Activated CD8-positive, alpha-beta T cell treated with anti-CD3 and anti-CD28 coated beads for 36 hours (primary cell): Measurements from ENCODE around the gene IFIT3. TPM values are rescaled to one million over a fixed set of nuclear protein-coding genes. Genes with fewer than 3 reads are reported as not detected.
A peak's percentile ranks its signal among the peaks of the same experiment; 100 is the strongest.
"Not testable (repeated sequence)": the region's sequence is repeated elsewhere in the genome, so short reads cannot be mapped to it uniquely, and the experiment has no call there.

Experiments
- ATAC-seq: fragments of 200-7000 bp; cut with Tn5 transposase; one replicate; pipeline ENCODE4 v1.10.0; 2021; ENCODE audit warnings: mild to moderate bottlenecking, moderate library complexity
- CTCF ChIA-PET: fragments of 350-600 bp; sonication (Branson Sonifier 250); formaldehyde crosslinking; loops from one replicate; lab custom pipeline; 2021; ENCODE audit warnings: antibody characterized with exemption; lab: Charles Lee
- POLR2A ChIA-PET: fragments of 350-600 bp; sonication (Branson Sonifier 250); formaldehyde crosslinking; loops from one replicate; lab custom pipeline; 2021; ENCODE audit warnings: antibody characterized with exemption; lab: Charles Lee
- DNase-seq: peaks from one replicate; pipeline ENCODE4 v3.0.0-alpha.2; 2020
- H3K27ac Mint-ChIP-seq: one replicate; pipeline ENCODE4 v1.8.0; 2021; ENCODE audit warnings: mild to moderate bottlenecking, mixed read lengths
- H3K27me3 Mint-ChIP-seq: one replicate; pipeline ENCODE4 v1.8.0; 2021; ENCODE audit warnings: mixed read lengths
- H3K36me3 Mint-ChIP-seq: one replicate; pipeline ENCODE4 v1.8.0; 2021; ENCODE audit warnings: low read depth, mixed read lengths
- H3K4me1 Mint-ChIP-seq: one replicate; pipeline ENCODE4 v1.8.0; 2021; ENCODE audit warnings: low read depth, mixed read lengths
- H3K4me3 Mint-ChIP-seq: one replicate; pipeline ENCODE4 v1.8.0; 2021; ENCODE audit warnings: mild to moderate bottlenecking, moderate library complexity, mixed read lengths
- H3K9me3 Mint-ChIP-seq: one replicate; pipeline ENCODE4 v1.8.0; 2021; ENCODE audit warnings: mixed read lengths
- intact Hi-C: fragments of 100-400 bp; cut with micrococcal nuclease; formaldehyde crosslinking; loops from one replicate; pipeline ENCODE4 v1.10.0; 2022
- total RNA-seq, 2 experiments: library from RNA; stranded (reverse); gene quantifications; one replicate each; pipeline ENCODE4 v1.2.3, GENCODE V29; 2021
- TF ChIP-seq, protein P1 (sequence below): fragments of 200-600 bp; IDR thresholded peaks from one replicate; pipeline ENCODE4 v1.8.0; 2022; ENCODE audit warnings: antibody characterized with exemption, mild to moderate bottlenecking

The IFIT3 gene
- total RNA-seq, 2 experiments from 2014 or later = 20.4 to 21.8 TPM

DNA sequence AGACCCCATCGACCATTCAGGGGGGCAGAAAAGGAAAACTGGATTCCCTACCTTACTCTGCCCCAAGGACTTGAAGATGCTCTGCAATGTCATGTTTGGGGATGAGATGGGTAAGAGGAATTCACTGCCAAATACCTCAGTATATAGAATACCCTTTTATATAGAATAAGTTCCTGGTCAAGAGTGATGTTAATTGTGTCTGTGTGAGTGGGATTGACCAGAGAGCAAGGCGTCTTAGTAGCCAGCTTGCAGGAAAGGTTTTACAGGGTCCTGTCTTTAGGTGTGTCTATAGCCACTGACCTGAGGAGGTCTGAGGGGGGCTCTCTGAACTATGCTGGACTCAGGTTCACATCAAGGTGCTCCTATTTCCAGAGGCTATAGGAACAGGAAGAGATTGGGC is 1.4 kb downstream of the IFIT3 start:
- intact Hi-C loops = no loop called here
- Mint-ChIP-seq H3K4me3 (peak overlapping the region; percentile 67), H3K36me3 (no peaks in the 10 kb centered on the region), H3K27me3 (peaks cover 18% of the 10 kb centered on the region), H3K4me1 (peaks cover 37% of the 10 kb centered on the region), H3K9me3 (no peaks in the 10 kb centered on the region), H3K27ac (no peak overlapping the region)
- ATAC-seq (no peak), DNase-seq (no peak)
- TF ChIP-seq, protein P1, sequence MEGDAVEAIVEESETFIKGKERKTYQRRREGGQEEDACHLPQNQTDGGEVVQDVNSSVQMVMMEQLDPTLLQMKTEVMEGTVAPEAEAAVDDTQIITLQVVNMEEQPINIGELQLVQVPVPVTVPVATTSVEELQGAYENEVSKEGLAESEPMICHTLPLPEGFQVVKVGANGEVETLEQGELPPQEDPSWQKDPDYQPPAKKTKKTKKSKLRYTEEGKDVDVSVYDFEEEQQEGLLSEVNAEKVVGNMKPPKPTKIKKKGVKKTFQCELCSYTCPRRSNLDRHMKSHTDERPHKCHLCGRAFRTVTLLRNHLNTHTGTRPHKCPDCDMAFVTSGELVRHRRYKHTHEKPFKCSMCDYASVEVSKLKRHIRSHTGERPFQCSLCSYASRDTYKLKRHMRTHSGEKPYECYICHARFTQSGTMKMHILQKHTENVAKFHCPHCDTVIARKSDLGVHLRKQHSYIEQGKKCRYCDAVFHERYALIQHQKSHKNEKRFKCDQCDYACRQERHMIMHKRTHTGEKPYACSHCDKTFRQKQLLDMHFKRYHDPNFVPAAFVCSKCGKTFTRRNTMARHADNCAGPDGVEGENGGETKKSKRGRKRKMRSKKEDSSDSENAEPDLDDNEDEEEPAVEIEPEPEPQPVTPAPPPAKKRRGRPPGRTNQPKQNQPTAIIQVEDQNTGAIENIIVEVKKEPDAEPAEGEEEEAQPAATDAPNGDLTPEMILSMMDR = no peak
- ChIA-PET CTCF (no interaction called here), POLR2A (no interaction called here)

DNA sequence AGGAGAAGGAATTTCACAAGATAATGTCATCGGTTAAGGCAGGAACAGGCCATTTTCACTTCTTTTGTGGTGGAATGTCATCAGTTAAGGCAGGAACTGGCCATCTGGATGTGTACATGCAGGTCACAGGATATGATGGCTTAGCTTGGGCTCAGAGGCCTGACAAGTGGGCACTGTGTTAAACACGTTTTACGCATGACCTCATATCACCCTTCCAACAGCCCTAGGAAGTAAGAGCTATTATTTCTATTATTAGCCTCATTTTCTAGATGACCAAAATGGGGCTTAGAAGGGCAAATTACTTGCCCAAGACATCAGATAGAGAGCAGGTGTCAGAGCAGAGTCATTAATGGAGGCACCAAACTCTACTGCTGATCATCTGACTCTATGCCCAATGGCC is 2.2 kb downstream of the IFIT3 start:
- H3K36me3 Mint-ChIP-seq, H3K27ac Mint-ChIP-seq, intact Hi-C loops, H3K9me3 Mint-ChIP-seq, ATAC-seq, DNase-seq, POLR2A ChIA-PET, CTCF ChIA-PET, H3K4me3 Mint-ChIP-seq: not testable (repeated sequence)
- H3K4me1 Mint-ChIP-seq = peaks cover 41% of the 10 kb centered on the region
- peaks cover 17% of the 10 kb centered on the region for H3K27me3 Mint-ChIP-seq

DNA sequence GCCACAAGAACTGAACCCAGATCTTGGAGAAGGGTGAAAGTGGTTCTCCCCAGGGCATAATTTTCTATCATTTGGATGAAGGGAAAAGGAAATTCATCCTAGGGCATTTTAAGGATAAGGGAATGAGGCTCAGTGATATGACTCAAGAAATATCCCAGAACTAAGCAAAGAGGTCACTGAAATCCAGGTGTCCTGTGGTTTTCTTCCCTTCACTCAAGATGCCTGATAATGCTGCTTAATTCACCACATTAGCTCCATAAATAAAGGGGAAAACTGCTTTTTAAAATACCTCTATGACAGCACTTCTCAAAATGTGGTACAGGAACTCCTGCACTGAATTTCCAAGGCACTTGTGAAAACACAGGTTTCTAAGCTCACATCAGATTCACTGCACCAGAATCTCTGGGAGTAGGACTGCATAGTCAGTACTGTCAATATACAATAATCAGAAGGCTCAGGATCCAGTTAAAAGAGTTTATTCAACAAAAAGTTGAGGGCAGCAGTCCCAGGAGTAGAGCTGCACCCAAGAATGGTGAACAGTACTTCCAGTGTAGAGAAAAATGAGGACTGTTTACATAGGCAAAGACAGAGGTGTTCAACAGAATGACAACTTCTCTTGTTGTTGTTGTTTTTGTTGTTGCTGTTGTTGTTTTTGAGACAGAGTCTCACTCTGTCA is 2.9 kb downstream of the IFIT3 start:
- ChIA-PET POLR2A (no interaction called here), CTCF (no interaction called here)
- Mint-ChIP-seq H3K9me3 (no peaks in the 10 kb centered on the region), H3K4me3 (no peak overlapping the region), H3K27ac (no peak overlapping the region), H3K36me3 (no peaks in the 10 kb centered on the region), H3K27me3 (peaks cover 24% of the 10 kb centered on the region), H3K4me1 (peaks cover 47% of the 10 kb centered on the region)
- no peak for DNase-seq
- TF ChIP-seq, protein P1 = no peak
- ATAC-seq = no peak
- intact Hi-C loops = no loop called here

DNA sequence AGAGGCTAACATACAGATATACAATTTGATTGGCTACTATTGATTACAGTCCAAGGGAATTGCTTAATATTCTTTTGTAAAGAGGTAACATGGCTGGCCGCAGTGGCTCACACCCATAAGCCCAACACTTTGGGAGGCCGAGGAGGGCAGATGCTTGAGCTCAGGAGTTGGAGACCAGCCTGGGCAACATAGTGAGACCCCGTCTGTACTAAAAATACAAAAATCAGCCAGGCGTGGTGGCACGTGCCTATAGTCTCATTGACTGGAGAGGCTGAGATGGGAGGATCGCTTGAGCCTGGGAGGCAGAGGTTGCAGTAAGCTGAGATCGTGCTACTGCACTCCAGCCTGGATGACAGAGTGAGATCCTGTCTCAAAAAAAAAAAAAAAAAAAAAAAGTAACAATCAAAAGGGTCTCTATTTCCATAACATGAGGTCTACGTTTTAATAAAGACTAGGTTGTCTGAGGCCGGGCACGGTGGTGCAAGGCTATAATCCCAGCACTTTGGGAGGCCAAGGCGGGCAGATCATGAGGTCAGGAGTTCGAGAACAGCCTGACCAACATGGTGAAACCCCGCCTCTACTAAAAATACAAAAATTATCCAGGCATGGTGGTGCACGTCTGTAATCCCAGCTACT is 3.8 kb downstream of the IFIT3 start:
- DNase-seq, H3K36me3 Mint-ChIP-seq, H3K9me3 Mint-ChIP-seq, intact Hi-C loops, ATAC-seq: not testable (repeated sequence)
- ChIA-PET CTCF (interaction anchor here (0.9 to 1.5 kb wide), 7 partner anchors 11 to 398 kb away, joined by 3 to 6 read pairs (median 3); partner anchors contain the start of gene IFIT5), POLR2A (interaction anchor here (0.8 to 1.3 kb wide), 4 partner anchors 15 to 83 kb away, joined by 3 to 5 read pairs (median 4); partner anchors contain the start of genes IFIT1 and IFIT5)
- Mint-ChIP-seq H3K4me3 (peak overlapping the region; percentile 57), H3K4me1 (peaks cover 50% of the 10 kb centered on the region), H3K27me3 (peaks cover 25% of the 10 kb centered on the region), H3K27ac (peak overlapping the region; percentile 46)

DNA sequence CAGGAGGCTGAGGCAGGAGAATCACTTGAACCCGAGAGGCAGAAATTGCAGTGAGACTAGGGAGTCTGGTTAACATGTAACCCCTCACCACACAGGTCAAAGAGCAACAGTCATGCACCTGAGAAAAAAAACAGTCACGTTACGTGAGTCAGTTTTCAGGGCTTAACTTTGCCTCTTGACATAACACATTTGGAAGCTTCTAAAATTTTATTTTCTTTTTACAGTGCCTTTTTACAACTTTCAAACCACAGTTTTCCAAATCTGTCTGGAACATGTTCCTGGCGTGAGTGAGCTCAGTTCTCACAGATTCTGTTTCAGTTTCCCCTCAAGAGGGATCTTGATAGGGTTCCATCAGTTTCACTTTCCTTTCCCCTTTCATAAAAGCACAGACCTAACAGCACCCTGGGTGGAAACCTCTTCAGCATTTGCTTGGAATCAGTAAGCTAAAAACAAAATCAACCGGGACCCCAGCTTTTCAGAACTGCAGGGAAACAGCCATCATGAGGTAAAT is 4.4 kb downstream of the IFIT3 start:
- H3K27me3 Mint-ChIP-seq = peaks cover 30% of the 10 kb centered on the region
- POLR2A ChIA-PET = interaction anchor here (0.6 to 1.3 kb wide), 7 partner anchors 9 to 83 kb away, joined by 3 to 5 read pairs (median 3); partner anchors contain the start of genes IFIT1 and IFIT5
- ATAC-seq (peak; percentile 54), DNase-seq (peak; percentile 48)
- H3K4me1 Mint-ChIP-seq = peaks cover 55% of the 10 kb centered on the region
- no peaks in the 10 kb centered on the region for H3K9me3 Mint-ChIP-seq
- H3K4me3 Mint-ChIP-seq = peak overlapping the region; percentile 57
- H3K27ac Mint-ChIP-seq = peak overlapping the region; percentile 46
- CTCF ChIA-PET = interaction anchor here (0.7 to 1.5 kb wide), 8 partner anchors 10 to 399 kb away, joined by 3 to 6 read pairs (median 3); partner anchors contain the start of gene IFIT5
- intact Hi-C loops = no loop called here
- TF ChIP-seq, protein P1 = no peak
- no peaks in the 10 kb centered on the region for H3K36me3 Mint-ChIP-seq
